ENCODE results near the gene SPEN. TPM values are rescaled to one million over a fixed set of nuclear protein-coding genes. Genes with fewer than 3 reads are reported as not detected.

The SPEN gene, protein sequence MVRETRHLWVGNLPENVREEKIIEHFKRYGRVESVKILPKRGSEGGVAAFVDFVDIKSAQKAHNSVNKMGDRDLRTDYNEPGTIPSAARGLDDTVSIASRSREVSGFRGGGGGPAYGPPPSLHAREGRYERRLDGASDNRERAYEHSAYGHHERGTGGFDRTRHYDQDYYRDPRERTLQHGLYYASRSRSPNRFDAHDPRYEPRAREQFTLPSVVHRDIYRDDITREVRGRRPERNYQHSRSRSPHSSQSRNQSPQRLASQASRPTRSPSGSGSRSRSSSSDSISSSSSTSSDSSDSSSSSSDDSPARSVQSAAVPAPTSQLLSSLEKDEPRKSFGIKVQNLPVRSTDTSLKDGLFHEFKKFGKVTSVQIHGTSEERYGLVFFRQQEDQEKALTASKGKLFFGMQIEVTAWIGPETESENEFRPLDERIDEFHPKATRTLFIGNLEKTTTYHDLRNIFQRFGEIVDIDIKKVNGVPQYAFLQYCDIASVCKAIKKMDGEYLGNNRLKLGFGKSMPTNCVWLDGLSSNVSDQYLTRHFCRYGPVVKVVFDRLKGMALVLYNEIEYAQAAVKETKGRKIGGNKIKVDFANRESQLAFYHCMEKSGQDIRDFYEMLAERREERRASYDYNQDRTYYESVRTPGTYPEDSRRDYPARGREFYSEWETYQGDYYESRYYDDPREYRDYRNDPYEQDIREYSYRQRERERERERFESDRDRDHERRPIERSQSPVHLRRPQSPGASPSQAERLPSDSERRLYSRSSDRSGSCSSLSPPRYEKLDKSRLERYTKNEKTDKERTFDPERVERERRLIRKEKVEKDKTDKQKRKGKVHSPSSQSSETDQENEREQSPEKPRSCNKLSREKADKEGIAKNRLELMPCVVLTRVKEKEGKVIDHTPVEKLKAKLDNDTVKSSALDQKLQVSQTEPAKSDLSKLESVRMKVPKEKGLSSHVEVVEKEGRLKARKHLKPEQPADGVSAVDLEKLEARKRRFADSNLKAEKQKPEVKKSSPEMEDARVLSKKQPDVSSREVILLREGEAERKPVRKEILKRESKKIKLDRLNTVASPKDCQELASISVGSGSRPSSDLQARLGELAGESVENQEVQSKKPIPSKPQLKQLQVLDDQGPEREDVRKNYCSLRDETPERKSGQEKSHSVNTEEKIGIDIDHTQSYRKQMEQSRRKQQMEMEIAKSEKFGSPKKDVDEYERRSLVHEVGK (N-terminal part only)
- 10 to 100 TPM; 55.0 to 79.7 (median 63.8) TPM for total RNA-seq

DNA sequence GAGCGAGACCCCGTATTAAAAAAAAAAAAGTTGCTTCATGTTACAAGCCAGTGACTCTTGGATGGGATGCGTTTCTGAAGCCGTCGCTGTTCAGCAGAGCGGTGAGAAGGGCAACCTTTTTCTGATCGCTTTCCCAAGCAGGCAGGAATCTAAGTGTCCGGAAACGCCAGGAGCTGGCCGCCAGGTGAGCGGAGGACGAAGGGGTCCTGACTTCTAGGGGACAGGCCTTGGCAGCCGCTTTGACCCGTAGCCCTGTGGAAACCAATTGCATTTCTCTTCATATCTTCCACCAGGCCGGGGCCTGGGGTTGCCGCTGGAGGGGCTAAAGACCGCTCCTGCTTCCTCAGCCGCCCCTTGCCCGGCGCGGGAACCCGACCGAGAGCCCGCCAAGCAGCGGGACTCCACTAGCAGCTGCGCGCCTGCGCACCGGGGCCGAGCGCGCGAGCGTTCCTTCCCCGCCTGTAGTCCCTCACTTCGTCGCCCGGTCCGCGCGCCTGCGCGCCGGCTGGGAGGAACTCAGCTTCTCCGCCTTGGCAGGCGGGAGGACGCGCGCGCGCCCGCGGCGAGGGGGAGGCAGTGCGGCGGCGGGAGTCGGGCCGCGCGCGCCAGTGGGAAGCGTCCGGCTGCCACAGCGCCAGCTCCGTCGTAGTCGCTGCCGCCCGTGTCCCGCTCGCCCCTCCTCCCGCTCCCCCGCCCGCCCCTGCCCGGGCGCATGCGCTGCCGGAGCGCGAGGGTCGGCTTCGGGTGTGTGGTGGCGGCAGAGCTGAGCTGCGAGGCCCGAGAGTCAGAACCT lies at the start of gene SPEN:
TSS of gene SPEN (plus strand) at position 608 of the 793 bp plus-strand sequence. CDS start 361 bp downstream, outside the sequence.
- DNase-seq (ENCODE audit: low spot score in 2 of 2), result peak; percentile 97 to 98
- Histone ChIP-seq H3K4me1 (peaks cover 66% of the 10 kb centered on the region), H3K4me3 (peak within 1 kb of the TSS; percentile 95), H3K27me3 (no peaks in the 10 kb centered on the region), H3K9me3 (no peaks in the 10 kb centered on the region), H3K36me3 (no peaks in the 10 kb centered on the region), H3K27ac (peak within 1 kb of the TSS; percentile 99)
- peak in 2 of 3 donors; percentile 27 to 66 for TF ChIP-seq POLR2AphosphoS5 (IDR thresholded peaks at IDR 0.05)
- TF ChIP-seq, protein P1, sequence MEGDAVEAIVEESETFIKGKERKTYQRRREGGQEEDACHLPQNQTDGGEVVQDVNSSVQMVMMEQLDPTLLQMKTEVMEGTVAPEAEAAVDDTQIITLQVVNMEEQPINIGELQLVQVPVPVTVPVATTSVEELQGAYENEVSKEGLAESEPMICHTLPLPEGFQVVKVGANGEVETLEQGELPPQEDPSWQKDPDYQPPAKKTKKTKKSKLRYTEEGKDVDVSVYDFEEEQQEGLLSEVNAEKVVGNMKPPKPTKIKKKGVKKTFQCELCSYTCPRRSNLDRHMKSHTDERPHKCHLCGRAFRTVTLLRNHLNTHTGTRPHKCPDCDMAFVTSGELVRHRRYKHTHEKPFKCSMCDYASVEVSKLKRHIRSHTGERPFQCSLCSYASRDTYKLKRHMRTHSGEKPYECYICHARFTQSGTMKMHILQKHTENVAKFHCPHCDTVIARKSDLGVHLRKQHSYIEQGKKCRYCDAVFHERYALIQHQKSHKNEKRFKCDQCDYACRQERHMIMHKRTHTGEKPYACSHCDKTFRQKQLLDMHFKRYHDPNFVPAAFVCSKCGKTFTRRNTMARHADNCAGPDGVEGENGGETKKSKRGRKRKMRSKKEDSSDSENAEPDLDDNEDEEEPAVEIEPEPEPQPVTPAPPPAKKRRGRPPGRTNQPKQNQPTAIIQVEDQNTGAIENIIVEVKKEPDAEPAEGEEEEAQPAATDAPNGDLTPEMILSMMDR (IDR thresholded peaks at IDR 0.05), result no peak
- TF ChIP-seq POLR2A (IDR thresholded peaks at IDR 0.05), result peak; percentile 50 to 58
- WGBS, result 0% methylated on average over 6 of the region's 86 CpGs

DNA sequence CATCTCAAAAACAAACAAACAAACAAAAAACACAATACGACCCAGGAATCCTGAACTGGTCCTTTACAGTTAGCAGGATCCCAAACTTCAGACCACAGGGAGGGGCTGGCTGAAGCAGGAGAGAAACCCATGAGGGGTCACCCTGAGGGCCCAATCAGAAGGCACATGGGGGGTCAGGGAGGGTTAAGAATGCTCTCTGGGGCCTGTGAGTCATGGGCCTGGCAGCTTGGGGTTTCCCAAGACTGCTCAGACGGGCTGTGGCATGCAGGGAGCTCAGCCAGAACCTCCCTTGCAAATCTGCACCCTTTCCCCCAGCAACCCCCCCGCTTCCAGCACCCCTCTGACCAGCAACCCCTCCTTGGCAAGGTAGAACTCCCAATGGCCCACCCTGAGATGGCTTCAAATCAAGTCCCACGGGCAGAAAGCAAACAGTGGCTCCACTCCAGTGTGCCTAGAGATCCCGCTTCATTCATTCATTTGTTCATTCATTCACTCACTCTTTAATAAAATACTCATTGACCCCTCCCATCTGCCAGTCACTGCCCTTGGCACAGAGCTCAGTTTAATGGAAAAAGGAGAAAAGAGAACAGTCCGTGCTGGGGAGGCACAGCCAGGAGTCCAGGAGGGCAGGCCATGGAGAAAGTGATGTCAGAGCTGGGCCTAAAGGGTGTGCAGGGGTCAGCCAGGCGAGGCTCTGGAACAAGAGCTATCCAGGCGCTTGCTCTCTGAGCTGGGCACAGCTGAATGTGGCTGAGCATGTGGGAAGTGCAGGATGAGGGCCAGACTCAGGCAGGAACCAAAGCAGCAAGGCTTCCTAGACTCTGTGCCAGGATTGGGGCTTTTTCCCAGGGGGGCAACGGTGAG lies 48.3 kb upstream of the SPEN start:
- H3K4me1 ChIP-seq, result peaks cover 56% of the 10 kb centered on the region

DNA sequence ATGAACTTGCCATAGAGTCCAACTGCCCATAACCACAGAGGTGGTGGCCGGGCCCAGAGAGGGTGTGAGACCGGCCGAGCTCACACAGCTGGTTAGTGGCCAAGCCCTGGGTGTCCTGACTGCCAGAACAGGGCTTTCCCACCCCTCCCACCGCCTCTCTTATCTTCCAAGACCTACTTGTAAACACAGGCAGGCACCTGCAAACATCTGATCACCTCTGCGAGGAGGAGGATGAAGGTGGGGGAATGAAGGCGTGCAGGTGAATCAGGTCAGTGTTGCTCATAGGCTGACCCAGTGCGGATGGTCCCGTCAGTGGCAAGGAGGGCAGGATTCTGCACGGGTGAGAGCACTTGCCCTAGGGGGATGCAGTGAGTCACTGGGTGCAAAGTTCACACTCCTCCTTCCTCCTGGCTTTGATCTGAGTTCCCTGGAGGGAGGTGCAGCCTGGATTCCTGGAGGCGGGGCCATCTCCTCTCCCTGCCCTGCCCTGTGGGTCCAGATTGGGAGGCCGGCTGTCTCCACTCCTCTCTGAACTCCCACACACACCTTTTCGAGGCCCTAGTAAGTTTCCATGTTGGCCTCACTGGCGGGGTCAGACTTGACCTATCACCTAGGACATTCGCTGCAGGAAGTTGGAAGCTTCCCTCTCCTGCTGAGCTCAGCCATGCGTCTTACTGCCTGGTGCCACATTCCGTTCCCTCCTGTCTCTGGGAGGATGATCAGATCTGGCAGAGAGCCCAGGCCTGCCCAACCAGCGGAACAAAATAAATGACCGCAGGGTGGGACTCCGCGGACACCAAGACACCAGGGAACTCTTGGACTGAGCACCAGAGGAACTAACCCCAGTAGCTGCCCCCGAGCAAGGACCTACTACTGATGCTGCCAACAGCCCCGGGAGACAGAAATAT lies 47.3 kb upstream of the SPEN start:
- H3K27me3 ChIP-seq, result no peaks in the 10 kb centered on the region
- H3K36me3 ChIP-seq, result no peaks in the 10 kb centered on the region
- no peak overlapping the region for H3K4me3 ChIP-seq
- peak in 1 of 2 donors; percentile 73 for DNase-seq (ENCODE audit: low spot score in 2 of 2)
- H3K9me3 ChIP-seq, result no peaks in the 10 kb centered on the region
- H3K27ac ChIP-seq, result peak overlapping the region; percentile 84
- peaks cover 54% of the 10 kb centered on the region for H3K4me1 ChIP-seq
- TF ChIP-seq POLR2A (IDR thresholded peaks at IDR 0.05), result no peak
- TF ChIP-seq POLR2AphosphoS5 (IDR thresholded peaks at IDR 0.05), result no peak
- peak; percentile 66 for TF ChIP-seq EP300 (IDR thresholded peaks at IDR 0.05)
- TF ChIP-seq, protein P1 (IDR thresholded peaks at IDR 0.05), result no peak
- 28% methylated on average over 19 of the region's 22 CpGs for WGBS

More for the DNA sequence above, 48.3 kb upstream of the SPEN start:
- no peaks in the 10 kb centered on the region for H3K9me3 ChIP-seq
- no peaks in the 10 kb centered on the region for H3K36me3 ChIP-seq
- H3K27ac ChIP-seq, result peak overlapping the region; percentile 84
- WGBS, result 28% methylated on average over 9 of the region's 9 CpGs
- TF ChIP-seq EP300 (IDR thresholded peaks at IDR 0.05) (peak; percentile 14), POLR2AphosphoS5 (IDR thresholded peaks at IDR 0.05) (peak in 2 of 3 donors; percentile 41 to 49), POLR2A (IDR thresholded peaks at IDR 0.05) (no peak)
- TF ChIP-seq, protein P1 (IDR thresholded peaks at IDR 0.05), result no peak
- H3K4me3 ChIP-seq, result no peak overlapping the region
- no peaks in the 10 kb centered on the region for H3K27me3 ChIP-seq
- peak; percentile 86 to 88 for DNase-seq (ENCODE audit: low spot score in 2 of 2)
